ENCODE results near the gene MEIOSIN. TPM values are rescaled to one million over a fixed set of nuclear protein-coding genes. Genes with fewer than 3 reads are reported as not detected.
A peak's percentile ranks its signal among the peaks of the same experiment; 100 is the strongest.

The MEIOSIN gene
- total and polyA plus RNA-seq, 2 donors (not counting 1 experiment from before 2014, with no cell fraction given): not detected

DNA sequence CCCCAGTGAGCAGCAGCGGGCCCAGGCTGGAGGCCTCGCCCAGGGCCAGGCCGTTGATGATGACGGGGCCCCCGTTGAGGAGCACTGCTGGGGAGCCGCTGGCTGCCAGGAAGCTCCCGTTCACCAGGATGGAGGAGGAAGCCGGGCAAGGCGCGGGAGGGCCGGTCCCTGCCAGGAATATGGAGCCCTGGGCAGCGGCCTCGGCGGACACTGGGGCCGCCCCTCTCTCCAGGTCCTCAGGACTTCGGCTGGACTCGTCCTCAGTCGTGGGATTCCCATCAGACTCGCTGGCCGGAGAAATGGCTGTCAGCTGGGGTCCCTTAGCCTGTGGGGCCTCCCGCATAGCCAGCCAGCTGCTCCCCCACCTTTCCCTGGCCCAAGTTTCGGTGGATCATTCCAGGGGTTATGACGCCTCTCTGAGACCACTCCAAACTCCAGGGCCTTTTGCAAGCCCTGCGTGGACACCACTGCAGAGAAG lies 33.7 kb downstream of the MEIOSIN start:
- WGBS (ENCODE audit: insufficient coverage): 95% methylated on average over 24 of the region's 24 CpGs
- Histone ChIP-seq H3K79me2 (ENCODE audit: control insufficient read depth, insufficient read depth, low read length) (no peaks in the 10 kb centered on the region), H3K9ac (ENCODE audit: low read length) (no peak overlapping the region), H3K9me3 (ENCODE audit: control extremely low read depth in 1 of 3, control insufficient read depth in 2 of 3, insufficient read depth in 1 of 3, low read length in 2 of 3) (peaks cover 0 to 3% (median 0%) of the 10 kb centered on the region in 3 donors), H3K4me1 (ENCODE audit: control insufficient read depth in 2 of 2, insufficient read depth in 2 of 2, low read length in 2 of 2) (peaks cover 12 to 29% of the 10 kb centered on the region in 2 donors), H3K27ac (ENCODE audit: low read length in 2 of 2) (no peak overlapping the region), H3K4me3 (ENCODE audit: control extremely low read depth in 1 of 5, extremely low read depth in 1 of 5, insufficient read depth in 1 of 5, low read depth in 2 of 5, low read length in 4 of 5) (no peak overlapping the region), H3K27me3 (replicated peaks in 1 of 4; ENCODE audit: control extremely low read depth in 1 of 4, control insufficient read depth in 3 of 4, insufficient read depth in 4 of 4, low read length in 3 of 4) (peaks cover 0 to 40% (median 8%) of the 10 kb centered on the region in 4 experiments), H2AFZ (ENCODE audit: insufficient read depth, low read depth, low read length, poor library complexity, severe bottlenecking) (no peak overlapping the region), H3K4me2 (replicated peaks; ENCODE audit: low read depth, low read length, poor library complexity, severe bottlenecking) (no peak overlapping the region), H3K36me3 (replicated peaks in 1 of 2; ENCODE audit: control extremely low read depth in 1 of 2, control insufficient read depth in 1 of 2, extremely low read depth in 1 of 2, insufficient read depth in 2 of 2, low read length in 1 of 2) (no peaks in the 10 kb centered on the region), H4K20me1 (ENCODE audit: control insufficient read depth, insufficient read depth, low read length, poor library complexity, severe bottlenecking) (no peaks in the 10 kb centered on the region)
- no peak overlapping the region for H3K27ac Mint-ChIP-seq
- DNase-seq (no peak), ATAC-seq (ENCODE audit: low read depth) (no peak)
- TF ChIP-seq, protein P1, sequence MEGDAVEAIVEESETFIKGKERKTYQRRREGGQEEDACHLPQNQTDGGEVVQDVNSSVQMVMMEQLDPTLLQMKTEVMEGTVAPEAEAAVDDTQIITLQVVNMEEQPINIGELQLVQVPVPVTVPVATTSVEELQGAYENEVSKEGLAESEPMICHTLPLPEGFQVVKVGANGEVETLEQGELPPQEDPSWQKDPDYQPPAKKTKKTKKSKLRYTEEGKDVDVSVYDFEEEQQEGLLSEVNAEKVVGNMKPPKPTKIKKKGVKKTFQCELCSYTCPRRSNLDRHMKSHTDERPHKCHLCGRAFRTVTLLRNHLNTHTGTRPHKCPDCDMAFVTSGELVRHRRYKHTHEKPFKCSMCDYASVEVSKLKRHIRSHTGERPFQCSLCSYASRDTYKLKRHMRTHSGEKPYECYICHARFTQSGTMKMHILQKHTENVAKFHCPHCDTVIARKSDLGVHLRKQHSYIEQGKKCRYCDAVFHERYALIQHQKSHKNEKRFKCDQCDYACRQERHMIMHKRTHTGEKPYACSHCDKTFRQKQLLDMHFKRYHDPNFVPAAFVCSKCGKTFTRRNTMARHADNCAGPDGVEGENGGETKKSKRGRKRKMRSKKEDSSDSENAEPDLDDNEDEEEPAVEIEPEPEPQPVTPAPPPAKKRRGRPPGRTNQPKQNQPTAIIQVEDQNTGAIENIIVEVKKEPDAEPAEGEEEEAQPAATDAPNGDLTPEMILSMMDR (IDR thresholded peaks at IDR 0.05): no peak
- TF ChIP-seq EZH2 (IDR thresholded peaks at IDR 0.05; ENCODE audit: borderline replicate concordance, insufficient read depth, low read depth, low read length, poor library complexity, severe bottlenecking): no peak
- no peaks in the 10 kb centered on the region for H3K9me3 Mint-ChIP-seq (ENCODE audit: insufficient read depth)
- intact Hi-C loops (cut with micrococcal nuclease): no loop called here
- ChIA-PET POLR2A (no interaction called here), CTCF (interaction anchor here (0.7 to 8.3 kb wide), 2 partner anchors 23 to 33 kb away, joined by 3 to 302 read pairs; no protein-coding TSS in a partner anchor)
- H3K27me3 Mint-ChIP-seq: peaks cover 10% of the 10 kb centered on the region
- peaks cover 19% of the 10 kb centered on the region for H3K4me1 Mint-ChIP-seq
- H3K4me3 Mint-ChIP-seq: peak overlapping the region; percentile 47

DNA sequence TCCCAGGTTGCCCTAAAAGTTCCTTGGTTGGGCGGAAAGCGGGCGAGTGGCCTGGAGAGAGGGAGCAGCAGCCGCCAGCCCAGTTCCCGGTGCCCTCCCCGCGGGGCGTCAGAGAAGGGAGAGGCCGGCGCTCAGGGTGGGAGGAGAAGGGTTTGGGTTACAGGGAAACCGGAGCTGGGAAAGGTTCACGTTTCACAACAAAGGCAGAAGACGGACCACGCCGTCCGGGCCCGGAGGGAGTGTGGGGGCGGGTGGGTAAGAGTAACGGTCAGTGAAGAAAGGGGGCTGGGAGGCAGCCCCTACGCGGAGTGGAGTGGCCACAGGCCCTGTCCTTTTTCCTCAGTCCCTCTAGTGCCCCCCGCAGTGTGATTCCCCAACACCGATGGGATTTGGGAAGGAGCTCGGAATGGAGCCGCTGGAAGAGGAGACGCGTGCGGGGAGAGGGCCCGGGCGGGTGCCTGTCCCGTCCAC lies 34.2 kb downstream of the MEIOSIN start:
- Histone ChIP-seq H3K27me3 (replicated peaks in 1 of 4; ENCODE audit: control extremely low read depth in 1 of 4, control insufficient read depth in 3 of 4, insufficient read depth in 4 of 4, low read length in 3 of 4) (peaks cover 0 to 40% (median 8%) of the 10 kb centered on the region in 4 experiments), H3K27ac (ENCODE audit: low read length in 2 of 2) (no peak overlapping the region), H3K79me2 (ENCODE audit: control insufficient read depth, insufficient read depth, low read length) (no peaks in the 10 kb centered on the region), H3K9ac (ENCODE audit: low read length) (no peak overlapping the region), H3K9me3 (ENCODE audit: control extremely low read depth in 1 of 3, control insufficient read depth in 2 of 3, insufficient read depth in 1 of 3, low read length in 2 of 3) (peaks cover 0 to 3% (median 0%) of the 10 kb centered on the region in 3 donors), H3K4me3 (ENCODE audit: control extremely low read depth in 1 of 5, extremely low read depth in 1 of 5, insufficient read depth in 1 of 5, low read depth in 2 of 5, low read length in 4 of 5) (peak overlapping the region in 1 of 5 experiments; percentile 71), H4K20me1 (ENCODE audit: control insufficient read depth, insufficient read depth, low read length, poor library complexity, severe bottlenecking) (no peaks in the 10 kb centered on the region), H2AFZ (ENCODE audit: insufficient read depth, low read depth, low read length, poor library complexity, severe bottlenecking) (peak overlapping the region; percentile 93), H3K36me3 (replicated peaks in 1 of 2; ENCODE audit: control extremely low read depth in 1 of 2, control insufficient read depth in 1 of 2, extremely low read depth in 1 of 2, insufficient read depth in 2 of 2, low read length in 1 of 2) (no peaks in the 10 kb centered on the region), H3K4me1 (ENCODE audit: control insufficient read depth in 2 of 2, insufficient read depth in 2 of 2, low read length in 2 of 2) (peaks cover 12 to 29% of the 10 kb centered on the region in 2 donors), H3K4me2 (replicated peaks; ENCODE audit: low read depth, low read length, poor library complexity, severe bottlenecking) (peak overlapping the region; percentile 96)
- DNase-seq (no peak), ATAC-seq (ENCODE audit: low read depth) (no peak)
- peaks cover 10% of the 10 kb centered on the region for H3K27me3 Mint-ChIP-seq
- intact Hi-C loops (cut with micrococcal nuclease): no loop called here
- no peak overlapping the region for H3K27ac Mint-ChIP-seq
- peak overlapping the region; percentile 47 for H3K4me3 Mint-ChIP-seq
- H3K4me1 Mint-ChIP-seq: peaks cover 24% of the 10 kb centered on the region
- TF ChIP-seq, protein P1 (IDR thresholded peaks at IDR 0.05): no peak
- no peak for TF ChIP-seq EZH2 (IDR thresholded peaks at IDR 0.05; ENCODE audit: borderline replicate concordance, insufficient read depth, low read depth, low read length, poor library complexity, severe bottlenecking)
- H3K9me3 Mint-ChIP-seq (ENCODE audit: insufficient read depth): no peaks in the 10 kb centered on the region
- POLR2A ChIA-PET: interaction anchor here (3.9 kb wide), 1 partner anchor 32 kb away, joined by 23 read pairs; no protein-coding TSS in a partner anchor
- CTCF ChIA-PET: interaction anchor here (0.7 to 8.3 kb wide), 4 partner anchors 24 to 88 kb away, joined by 3 to 302 read pairs (median 14); partner anchors contain the start of genes QPCTL and SNRPD2
- 59% methylated on average over 23 of the region's 31 CpGs for WGBS (ENCODE audit: insufficient coverage)

Measured in B cell (primary cell).